Neural progenitor cell (in vitro differentiated cells): ENCODE measurements around the gene CDH23.

ENCODE experiments used
- EZH2phosphoT487 ChIP-seq: fragments of 200-600 bp; sonication (generic); IDR thresholded peaks from 2 replicates; pipeline ENCODE4 v1.6.1; 2017; ENCODE audit warnings: antibody characterized with exemption
- TF ChIP-seq, protein P1 (sequence below): fragments of 200-600 bp; sonication (generic); IDR thresholded peaks from 2 replicates; pipeline ENCODE4 v1.5.1; 2017; ENCODE audit warnings: antibody characterized with exemption, mild to moderate bottlenecking

DNA sequence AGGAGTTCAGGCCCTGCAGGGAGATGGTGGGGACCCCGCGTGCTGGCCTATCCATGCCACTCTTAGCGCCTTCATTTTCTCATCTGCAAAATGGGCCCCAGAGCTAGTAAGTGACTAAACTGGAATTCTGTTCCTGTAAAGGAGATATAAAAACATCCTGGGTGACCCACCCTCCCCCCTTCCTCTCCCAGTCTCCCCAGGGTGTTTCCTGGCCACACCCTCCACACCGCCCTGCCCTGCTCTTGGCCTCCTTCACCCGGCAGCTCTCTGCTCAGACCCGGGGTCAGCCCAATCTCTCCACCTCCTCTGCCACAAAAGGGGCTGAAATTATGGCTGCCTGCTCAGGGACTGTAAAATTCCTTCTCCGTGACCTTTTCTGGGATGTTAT lies 252.2 kb downstream of the CDH23 start:
- TF ChIP-seq, protein P1, sequence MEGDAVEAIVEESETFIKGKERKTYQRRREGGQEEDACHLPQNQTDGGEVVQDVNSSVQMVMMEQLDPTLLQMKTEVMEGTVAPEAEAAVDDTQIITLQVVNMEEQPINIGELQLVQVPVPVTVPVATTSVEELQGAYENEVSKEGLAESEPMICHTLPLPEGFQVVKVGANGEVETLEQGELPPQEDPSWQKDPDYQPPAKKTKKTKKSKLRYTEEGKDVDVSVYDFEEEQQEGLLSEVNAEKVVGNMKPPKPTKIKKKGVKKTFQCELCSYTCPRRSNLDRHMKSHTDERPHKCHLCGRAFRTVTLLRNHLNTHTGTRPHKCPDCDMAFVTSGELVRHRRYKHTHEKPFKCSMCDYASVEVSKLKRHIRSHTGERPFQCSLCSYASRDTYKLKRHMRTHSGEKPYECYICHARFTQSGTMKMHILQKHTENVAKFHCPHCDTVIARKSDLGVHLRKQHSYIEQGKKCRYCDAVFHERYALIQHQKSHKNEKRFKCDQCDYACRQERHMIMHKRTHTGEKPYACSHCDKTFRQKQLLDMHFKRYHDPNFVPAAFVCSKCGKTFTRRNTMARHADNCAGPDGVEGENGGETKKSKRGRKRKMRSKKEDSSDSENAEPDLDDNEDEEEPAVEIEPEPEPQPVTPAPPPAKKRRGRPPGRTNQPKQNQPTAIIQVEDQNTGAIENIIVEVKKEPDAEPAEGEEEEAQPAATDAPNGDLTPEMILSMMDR: no peak
- no peak for TF ChIP-seq EZH2phosphoT487
